ENCODE measurements around the gene AATF. TPM values are rescaled to one million over a fixed set of nuclear protein-coding genes. Genes with fewer than 3 reads are reported as not detected.

Gene AATF
- total RNA-seq, 4 donors from 2014 or later = 26.4 to 54.8 (median 32.4) TPM

DNA sequence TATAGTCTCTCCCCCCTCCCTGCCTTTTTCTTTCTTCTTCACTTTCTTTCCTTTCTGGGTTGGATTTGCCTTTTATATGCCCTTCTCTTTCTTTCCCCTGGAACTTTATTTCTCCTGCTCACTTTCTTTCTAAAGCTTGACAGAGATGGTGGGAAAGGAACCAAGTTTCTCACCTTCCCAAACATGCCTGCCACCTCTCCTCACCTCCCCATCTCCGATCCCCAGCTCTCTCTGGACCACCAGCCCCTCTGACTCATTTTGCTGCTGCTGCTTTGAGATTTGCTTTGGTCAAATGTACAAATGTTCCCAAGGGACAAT lies 18.2 kb upstream of the AATF start:
- DNase-seq (ENCODE audit: low spot score) (no peak), ATAC-seq (ENCODE audit: low FRiP score) (no peak)
- no peak for TF ChIP-seq CTCF (IDR thresholded peaks at IDR 0.05)

- no peak for TF ChIP-seq CTCF (IDR thresholded peaks at IDR 0.05)
- ATAC-seq (ENCODE audit: low FRiP score) (no peak), DNase-seq (ENCODE audit: low spot score) (no peak)
Observed at GRCh38 chr17:36931096-36931696, 17.6 kb upstream of the AATF start.

DNA sequence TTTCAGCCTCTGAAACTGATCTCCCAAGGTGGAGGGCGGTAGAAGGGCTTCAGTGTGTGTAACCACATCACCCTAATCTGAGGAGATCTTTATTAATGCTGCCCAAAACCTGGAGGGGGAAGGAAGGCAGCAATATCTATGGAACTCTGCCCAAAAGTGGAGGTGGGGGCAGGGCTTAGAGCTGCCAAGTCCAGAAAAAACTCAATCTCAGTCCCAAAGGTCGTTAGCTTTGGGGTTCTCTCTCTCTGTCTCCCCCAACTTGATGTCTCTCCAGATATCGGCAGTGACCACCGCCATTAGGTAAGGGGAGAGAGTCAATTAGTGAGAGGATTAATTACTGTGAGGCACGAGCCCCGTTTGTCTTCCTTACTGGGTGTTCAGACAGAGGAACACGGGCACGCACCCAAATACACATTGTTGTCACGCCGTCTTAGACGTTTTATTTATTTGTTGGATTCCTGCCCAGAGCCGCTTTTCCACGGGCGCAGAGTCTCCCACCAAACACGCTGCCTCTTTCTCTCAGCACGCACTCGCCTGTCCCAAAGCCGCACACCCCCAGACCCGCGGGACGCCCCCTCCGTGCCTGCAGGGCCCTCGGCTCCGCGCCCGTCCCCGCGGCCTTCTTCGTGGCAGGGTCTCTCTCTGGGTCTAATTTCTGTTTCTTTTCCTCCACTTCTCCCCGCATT lies 16.9 kb upstream of the AATF start:
- no peak for TF ChIP-seq CTCF (IDR thresholded peaks at IDR 0.05)
- ATAC-seq (ENCODE audit: low FRiP score) (no peak), DNase-seq (ENCODE audit: low spot score) (no peak)

GRCh38 chr17:36932383-36932693 lies 16.4 kb upstream of the AATF start:
- DNase-seq (ENCODE audit: low spot score) = no peak
- TF ChIP-seq CTCF (IDR thresholded peaks at IDR 0.05) = no peak
- no peak for ATAC-seq (ENCODE audit: low FRiP score)

DNA sequence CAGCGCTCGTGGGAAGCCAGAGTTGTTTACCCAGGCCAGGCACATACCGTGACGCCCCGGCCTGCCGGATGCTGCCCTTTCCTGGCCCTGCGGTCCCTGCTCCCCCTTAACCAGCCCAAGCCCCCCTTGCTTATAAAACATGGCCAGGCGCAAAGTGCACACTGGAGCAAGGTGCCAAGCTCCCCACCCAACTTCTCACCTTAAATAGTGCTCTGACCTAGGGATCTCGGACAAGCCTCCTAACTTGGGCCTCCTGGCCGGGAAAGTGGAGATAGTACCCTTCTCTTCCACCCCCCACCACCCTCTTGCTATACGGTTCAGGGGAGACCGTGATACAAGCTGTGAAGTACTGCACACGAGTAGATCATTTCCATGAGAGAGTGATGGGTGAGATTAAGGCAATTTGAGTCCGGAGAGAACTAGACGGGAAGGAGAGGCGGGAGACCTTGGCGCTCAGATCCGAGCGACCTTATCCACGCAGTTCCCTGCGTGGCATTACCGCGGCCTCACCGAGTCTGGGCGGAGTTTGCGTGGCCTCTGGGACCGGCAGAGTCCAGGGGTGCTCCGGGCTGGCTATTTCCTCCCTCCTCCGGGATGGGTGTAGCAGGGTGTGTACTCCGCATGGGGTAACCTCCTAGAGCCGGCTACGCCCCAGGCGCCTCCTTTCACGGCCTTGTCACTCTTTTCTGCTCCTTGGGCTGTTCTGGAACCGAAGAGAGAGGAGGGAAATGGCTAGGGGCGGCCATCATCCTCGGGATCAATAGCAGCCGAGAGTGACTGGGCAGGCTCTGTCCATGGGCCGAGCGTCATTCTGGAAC lies 15.9 kb upstream of the AATF start:
- ATAC-seq (ENCODE audit: low FRiP score) (no peak), DNase-seq (ENCODE audit: low spot score) (no peak)
- no peak for TF ChIP-seq CTCF (IDR thresholded peaks at IDR 0.05)

- no peak for DNase-seq (ENCODE audit: low spot score)
- TF ChIP-seq CTCF (IDR thresholded peaks at IDR 0.05) = no peak
- ATAC-seq (ENCODE audit: low FRiP score) = no peak
Observed at GRCh38 chr17:36933512-36934143, 15.1 kb upstream of the AATF start.

All from omental fat pad (tissue), 4 donors.